GM12878 (cell line): ENCODE data around the gene MRRF.
A peak's percentile ranks its signal among the peaks of the same experiment; 100 is the strongest.

ENCODE experiments used
- BCL11A ChIP-seq: IDR thresholded peaks from 2 replicates; pipeline ENCODE4 v1.6.1; 2011; ENCODE audit warnings: low read depth, low read length
- CREM ChIP-seq: IDR thresholded peaks from 2 replicates; pipeline ENCODE4 v1.6.1; 2014; ENCODE audit warnings: antibody characterized with exemption, low read depth
- FOXM1 ChIP-seq: IDR thresholded peaks from 2 replicates; pipeline ENCODE4 v1.6.1; 2012; ENCODE audit warnings: low read depth, mild to moderate bottlenecking, inconsistent platforms, low read length, moderate library complexity
- NFIC ChIP-seq: IDR thresholded peaks from 2 replicates; pipeline ENCODE4 v1.6.1; 2012; ENCODE audit warnings: low read depth, mild to moderate bottlenecking, inconsistent platforms, low read length, moderate library complexity
- NFYA ChIP-seq: IDR thresholded peaks from 2 replicates; pipeline ENCODE4 v1.6.1; 2011; ENCODE audit warnings: low read depth, mild to moderate bottlenecking, low read length, improper control_type of control experiment, borderline replicate concordance
- PKNOX1 ChIP-seq: fragments of 450-650 bp; IDR thresholded peaks from 2 replicates; pipeline ENCODE4 v1.6.1; 2016; ENCODE audit warnings: mild to moderate bottlenecking
- POLR2A ChIP-seq: IDR thresholded peaks from 2 replicates; pipeline ENCODE4 v1.6.1; 2011; ENCODE audit warnings: low read depth, mild to moderate bottlenecking, low read length
- RAD51 ChIP-seq: fragments of 450-650 bp; IDR thresholded peaks from 2 replicates; pipeline ENCODE4 v1.6.1; 2016; ENCODE audit warnings: moderate library complexity, mild to moderate bottlenecking, inconsistent platforms
- TARDBP ChIP-seq: IDR thresholded peaks from 2 replicates; pipeline ENCODE4 v1.6.1; 2016; ENCODE audit warnings: borderline replicate concordance
- YBX1 ChIP-seq: fragments of 450-650 bp; IDR thresholded peaks from 2 replicates; pipeline ENCODE4 v1.6.1; 2016; ENCODE audit warnings: antibody characterized with exemption
- ZBTB40 ChIP-seq: fragments of 450-650 bp; IDR thresholded peaks from 2 replicates; pipeline ENCODE4 v1.6.1; 2016; ENCODE audit warnings: mild to moderate bottlenecking, moderate library complexity, borderline replicate concordance
- ZNF687 ChIP-seq: fragments of 450-650 bp; IDR thresholded peaks from 2 replicates; pipeline ENCODE4 v1.6.1; 2017; ENCODE audit warnings: mild to moderate bottlenecking, moderate library complexity

- TF ChIP-seq ZBTB40 (no peak), TARDBP (no peak), RAD51 (no peak), NFIC (no peak), YBX1 (no peak), NFYA (no peak), ZNF687 (no peak), POLR2A (no peak), FOXM1 (peak; percentile 61; the same call in 1 of the 2 replicates), BCL11A (no peak), CREM (no peak), PKNOX1 (no peak)
These were observed 86.1 kb downstream of the MRRF start for GRCh38 chr9:122350577-122351355.
